Astrocyte (in vitro differentiated cells and primary cell): Measurements from ENCODE around the gene ARRDC1. TPM values are rescaled to one million over a fixed set of nuclear protein-coding genes. Genes with fewer than 3 reads are reported as not detected.

Experiments used
- DNase-seq: peaks from one replicate; pipeline ENCODE4 v3.0.0-alpha.2; 2010; ENCODE audit warnings: low read depth
- FAIRE-seq: peaks from 2 replicates; lab custom pipeline; 2011; peaks lifted over from hg19 to GRCh38; lab: Jason Lieb, UNC
- H2AFZ ChIP-seq: 2 replicates; pipeline ENCODE4 v1.6.0; 2012; ENCODE audit warnings: low read depth, low read length, inconsistent platforms
- H3K27ac ChIP-seq: 2 replicates; pipeline ENCODE4 v1.5.1; 2011; ENCODE audit warnings: low read depth, low read length, inconsistent platforms
- H3K27me3 ChIP-seq: 2 replicates; pipeline ENCODE4 v1.6.0; 2011; ENCODE audit warnings: low read length, inconsistent platforms; ENCODE audit not compliant: insufficient read depth
- H3K36me3 ChIP-seq: 2 replicates; pipeline ENCODE4 v1.5.1; 2011; ENCODE audit warnings: low read length, inconsistent platforms; ENCODE audit not compliant: insufficient read depth
- H3K4me1 ChIP-seq: 2 replicates; pipeline ENCODE4 v1.5.1; 2011; ENCODE audit warnings: low read length, inconsistent platforms; ENCODE audit not compliant: insufficient read depth
- H3K4me2 ChIP-seq: 2 replicates; pipeline ENCODE4 v1.6.0; 2012; ENCODE audit warnings: low read length, inconsistent platforms
- H3K4me3 ChIP-seq: 2 replicates; pipeline ENCODE4 v1.5.1; 2011; ENCODE audit warnings: low read depth, mild to moderate bottlenecking, low read length, inconsistent platforms; ENCODE audit not compliant: insufficient read depth
- H3K79me2 ChIP-seq: 2 replicates; pipeline ENCODE4 v1.6.0; 2012; ENCODE audit warnings: mild to moderate bottlenecking, low read length, inconsistent platforms; ENCODE audit not compliant: insufficient read depth
- H3K9ac ChIP-seq: 2 replicates; pipeline ENCODE4 v1.6.0; 2012; ENCODE audit warnings: mild to moderate bottlenecking, low read length, inconsistent platforms
- H3K9me3 ChIP-seq: 2 replicates; pipeline ENCODE4 v1.5.1; 2012; ENCODE audit warnings: low read depth, mild to moderate bottlenecking, low read length, inconsistent platforms; ENCODE audit not compliant: insufficient read depth
- H4K20me1 ChIP-seq: 2 replicates; pipeline ENCODE4 v1.6.0; 2012; ENCODE audit warnings: low read length, inconsistent platforms; ENCODE audit not compliant: insufficient read depth
- H3K27ac Mint-ChIP-seq: one replicate; pipeline ENCODE4 v1.8.0; 2021; ENCODE audit warnings: mild to moderate bottlenecking, mixed read lengths; ENCODE audit not compliant: unreplicated experiment
- H3K27me3 Mint-ChIP-seq: one replicate; pipeline ENCODE4 v1.8.0; 2021; ENCODE audit warnings: low read depth, mixed read lengths; ENCODE audit not compliant: unreplicated experiment
- H3K36me3 Mint-ChIP-seq: one replicate; pipeline ENCODE4 v1.8.0; 2021; ENCODE audit warnings: low read depth, mixed read lengths; ENCODE audit not compliant: unreplicated experiment
- H3K4me1 Mint-ChIP-seq: one replicate; pipeline ENCODE4 v1.8.0; 2021; ENCODE audit warnings: low read depth, mixed read lengths; ENCODE audit not compliant: unreplicated experiment
- H3K4me3 Mint-ChIP-seq: one replicate; pipeline ENCODE4 v1.8.0; 2021; ENCODE audit warnings: mild to moderate bottlenecking, moderate library complexity, mixed read lengths; ENCODE audit not compliant: unreplicated experiment
- H3K9me3 Mint-ChIP-seq: one replicate; pipeline ENCODE4 v1.8.0; 2021; ENCODE audit warnings: mild to moderate bottlenecking, mixed read lengths; ENCODE audit not compliant: unreplicated experiment
- EZH2 ChIP-seq: IDR thresholded peaks from 2 replicates; pipeline ENCODE4 v1.6.1; 2012; ENCODE audit warnings: mild to moderate bottlenecking, low read length, inconsistent platforms; ENCODE audit not compliant: insufficient read depth
- total RNA-seq: library from RNA; stranded (reverse); gene quantifications from 2 replicates; pipeline ENCODE4 v1.2.1, GENCODE V29; 2021
- TF ChIP-seq, protein P1 (sequence below): IDR thresholded peaks from 2 replicates; pipeline ENCODE4 v1.5.1; 2011; ENCODE audit warnings: low read depth, mild to moderate bottlenecking, inconsistent platforms, low read length, moderate library complexity; ENCODE audit not compliant: insufficient read depth

The ARRDC1 gene
- total RNA-seq, 1 donor from 2014 or later, result 14.2 TPM

DNA sequence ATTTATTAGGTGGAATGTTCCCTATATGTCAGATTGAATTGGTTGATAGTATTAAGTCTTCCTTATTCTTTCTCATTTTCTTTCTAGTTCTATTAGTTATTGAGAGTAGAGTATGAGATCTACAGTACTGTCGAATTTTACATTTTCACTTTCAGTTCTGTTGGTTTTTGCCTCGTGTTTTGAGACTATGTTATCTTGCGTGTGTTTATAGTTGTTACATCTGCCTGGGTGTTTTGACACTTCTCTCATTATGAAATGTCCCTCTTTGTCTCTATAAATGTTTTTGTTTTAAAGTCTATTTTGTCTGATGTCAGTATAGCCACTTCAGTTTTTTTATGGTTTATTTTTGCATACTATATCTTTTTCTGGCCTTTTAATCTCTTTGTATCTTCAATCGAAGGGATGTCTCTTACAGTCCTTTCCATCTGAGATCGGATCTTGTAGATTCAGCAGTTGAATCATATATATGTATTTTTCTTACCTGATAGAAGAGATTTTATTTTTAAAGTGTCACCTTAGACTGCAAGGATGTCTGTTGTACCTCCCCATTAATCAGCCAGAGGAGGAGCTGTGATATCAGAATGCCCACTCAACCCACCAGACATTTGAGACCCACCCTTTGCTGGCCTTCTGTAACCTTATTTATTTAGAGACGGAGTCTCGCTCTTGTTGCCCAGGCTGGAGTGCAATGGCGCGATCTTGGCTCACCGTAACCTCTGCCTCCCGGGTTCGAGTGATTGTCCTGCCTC is 34.0 kb downstream of the ARRDC1 start:
- Histone ChIP-seq H4K20me1 (peaks cover 74% of the 10 kb centered on the region), H3K4me3 (no peak overlapping the region), H3K4me1 (no peaks in the 10 kb centered on the region), H3K79me2 (peaks cover 91% of the 10 kb centered on the region), H3K27me3 (no peaks in the 10 kb centered on the region), H3K4me2 (no peak overlapping the region), H3K27ac (no peak overlapping the region), H2AFZ (no peak overlapping the region), H3K36me3 (no peaks in the 10 kb centered on the region), H3K9me3 (no peaks in the 10 kb centered on the region), H3K9ac (no peak overlapping the region)
- no peaks in the 10 kb centered on the region for H3K9me3 Mint-ChIP-seq
- no peak overlapping the region for H3K27ac Mint-ChIP-seq
- FAIRE-seq (no peak), DNase-seq (no peak)
- no peaks in the 10 kb centered on the region for H3K27me3 Mint-ChIP-seq
- H3K4me3 Mint-ChIP-seq, result no peak overlapping the region
- H3K4me1 Mint-ChIP-seq, result peaks cover 4% of the 10 kb centered on the region
- H3K36me3 Mint-ChIP-seq, result peaks cover 7% of the 10 kb centered on the region
- TF ChIP-seq, protein P1, sequence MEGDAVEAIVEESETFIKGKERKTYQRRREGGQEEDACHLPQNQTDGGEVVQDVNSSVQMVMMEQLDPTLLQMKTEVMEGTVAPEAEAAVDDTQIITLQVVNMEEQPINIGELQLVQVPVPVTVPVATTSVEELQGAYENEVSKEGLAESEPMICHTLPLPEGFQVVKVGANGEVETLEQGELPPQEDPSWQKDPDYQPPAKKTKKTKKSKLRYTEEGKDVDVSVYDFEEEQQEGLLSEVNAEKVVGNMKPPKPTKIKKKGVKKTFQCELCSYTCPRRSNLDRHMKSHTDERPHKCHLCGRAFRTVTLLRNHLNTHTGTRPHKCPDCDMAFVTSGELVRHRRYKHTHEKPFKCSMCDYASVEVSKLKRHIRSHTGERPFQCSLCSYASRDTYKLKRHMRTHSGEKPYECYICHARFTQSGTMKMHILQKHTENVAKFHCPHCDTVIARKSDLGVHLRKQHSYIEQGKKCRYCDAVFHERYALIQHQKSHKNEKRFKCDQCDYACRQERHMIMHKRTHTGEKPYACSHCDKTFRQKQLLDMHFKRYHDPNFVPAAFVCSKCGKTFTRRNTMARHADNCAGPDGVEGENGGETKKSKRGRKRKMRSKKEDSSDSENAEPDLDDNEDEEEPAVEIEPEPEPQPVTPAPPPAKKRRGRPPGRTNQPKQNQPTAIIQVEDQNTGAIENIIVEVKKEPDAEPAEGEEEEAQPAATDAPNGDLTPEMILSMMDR, result no peak
- no peak for TF ChIP-seq EZH2

DNA sequence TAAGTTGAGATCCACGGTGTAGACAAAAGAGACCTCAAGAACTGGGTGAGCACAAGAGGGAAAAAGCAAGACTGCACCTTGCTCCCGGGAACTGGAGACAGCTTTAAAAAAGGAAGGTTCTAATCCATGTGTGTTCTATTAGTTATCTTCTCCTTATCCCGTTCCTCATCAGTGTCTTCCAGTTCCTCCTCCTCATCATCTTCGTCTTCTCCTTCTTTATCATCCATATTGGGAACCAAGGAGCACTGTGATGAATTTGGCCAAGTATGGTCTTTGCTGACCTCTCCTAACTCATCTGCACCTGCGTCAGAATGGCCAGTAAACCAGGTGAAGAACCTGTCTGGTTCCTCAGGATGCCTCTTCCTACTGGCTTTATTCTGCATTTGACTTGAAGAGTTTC is 35.4 kb downstream of the ARRDC1 start:
- Histone ChIP-seq H3K4me1 (no peaks in the 10 kb centered on the region), H3K4me3 (no peak overlapping the region), H3K4me2 (no peak overlapping the region), H3K79me2 (peaks cover 93% of the 10 kb centered on the region), H3K27ac (no peak overlapping the region), H3K9ac (no peak overlapping the region), H4K20me1 (peaks cover 85% of the 10 kb centered on the region), H3K9me3 (no peaks in the 10 kb centered on the region), H3K36me3 (no peaks in the 10 kb centered on the region), H2AFZ (no peak overlapping the region), H3K27me3 (no peaks in the 10 kb centered on the region)
- Mint-ChIP-seq H3K4me1 (peaks cover 4% of the 10 kb centered on the region), H3K27me3 (no peaks in the 10 kb centered on the region), H3K4me3 (no peak overlapping the region), H3K36me3 (peaks cover 7% of the 10 kb centered on the region), H3K9me3 (no peaks in the 10 kb centered on the region), H3K27ac (no peak overlapping the region)
- FAIRE-seq, result no peak
- DNase-seq, result no peak
- TF ChIP-seq EZH2, result no peak

DNA sequence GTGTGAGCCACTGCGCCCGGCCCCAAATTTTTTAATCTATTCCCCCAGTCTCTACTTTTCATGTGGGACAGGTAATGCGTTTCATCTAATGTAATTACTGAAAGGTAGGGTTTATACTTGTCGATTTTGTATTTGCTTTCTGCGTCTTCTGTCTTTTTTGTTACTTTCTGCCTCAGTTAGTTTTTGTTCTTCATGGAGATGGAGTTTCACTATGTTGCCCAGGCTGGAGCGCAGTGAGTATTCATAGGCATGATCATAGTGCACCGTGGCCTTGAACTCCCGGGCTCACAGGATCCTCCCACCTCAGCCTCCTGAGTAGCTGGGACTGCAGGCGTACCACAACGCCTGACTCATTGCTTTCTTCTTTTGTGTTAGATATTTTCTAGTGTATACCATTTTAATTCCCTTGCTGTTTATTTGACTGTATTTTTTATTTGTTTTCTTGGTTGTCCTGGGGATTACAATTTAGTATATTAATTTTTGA is 36.7 kb downstream of the ARRDC1 start:
- Mint-ChIP-seq H3K27ac (no peak overlapping the region), H3K36me3 (peaks cover 7% of the 10 kb centered on the region), H3K27me3 (no peaks in the 10 kb centered on the region), H3K4me1 (peaks cover 4% of the 10 kb centered on the region), H3K9me3 (no peaks in the 10 kb centered on the region), H3K4me3 (no peak overlapping the region)
- Histone ChIP-seq H3K4me2 (no peak overlapping the region), H3K36me3 (no peaks in the 10 kb centered on the region), H3K27ac (no peak overlapping the region), H4K20me1 (peaks cover 89% of the 10 kb centered on the region), H2AFZ (no peak overlapping the region), H3K9ac (no peak overlapping the region), H3K9me3 (no peaks in the 10 kb centered on the region), H3K4me1 (no peaks in the 10 kb centered on the region), H3K4me3 (no peak overlapping the region), H3K79me2 (peaks cover 97% of the 10 kb centered on the region), H3K27me3 (no peaks in the 10 kb centered on the region)
- DNase-seq (no peak), FAIRE-seq (no peak)
- TF ChIP-seq, protein P1, result no peak
- no peak for TF ChIP-seq EZH2
